Neural progenitor cell (in vitro differentiated cells): ENCODE data around the gene FOXO6.

Experiments
- EZH2 ChIP-seq: fragments of 200-600 bp; sonication (generic); IDR thresholded peaks from 2 replicates; pipeline ENCODE4 v1.6.1; 2017; ENCODE audit warnings: antibody characterized with exemption, mild to moderate bottlenecking, moderate library complexity
- EZH2phosphoT487 ChIP-seq: fragments of 200-600 bp; sonication (generic); IDR thresholded peaks from 2 replicates; pipeline ENCODE4 v1.6.1; 2017; ENCODE audit warnings: antibody characterized with exemption

- TF ChIP-seq EZH2phosphoT487 (no peak), EZH2 (no peak)
Observed at GRCh38 chr1:41411229-41411628, 50.0 kb downstream of the FOXO6 start.
